SK-N-MC (cell line): ENCODE results near the gene FHIT.
"Not testable (repeated sequence)": the region's sequence is repeated elsewhere in the genome, so short reads cannot be mapped to it uniquely, and the experiment has no call there.

Experiments
- DNase-seq: peaks from one replicate; pipeline ENCODE4 v3.0.0-alpha.2; 2011; ENCODE audit warnings: low read depth, low spot score
- H3K27ac ChIP-seq: fragments of 200-600 bp; sonication (generic); 2 replicates; pipeline ENCODE4 v1.5.1; 2016; ENCODE audit warnings: mixed run types
- H3K36me3 ChIP-seq: fragments of 200-600 bp; sonication (generic); 2 replicates; pipeline ENCODE4 v1.6.1; 2017; ENCODE audit warnings: antibody characterized with exemption, low read length, mixed read lengths; ENCODE audit not compliant: insufficient read depth
- H3K4me3 ChIP-seq: fragments of 200-600 bp; sonication (generic); 2 replicates; pipeline ENCODE4 v1.5.1; 2016
- H3K9ac ChIP-seq: fragments of 200-600 bp; sonication (generic); 2 replicates; pipeline ENCODE4 v1.8.0; 2017; ENCODE audit warnings: mixed run types, mixed read lengths; ENCODE audit not compliant: insufficient read length
- H3K9me3 ChIP-seq: fragments of 200-600 bp; sonication (generic); 2 replicates; pipeline ENCODE4 v1.6.1; 2017; ENCODE audit warnings: low read depth, mild to moderate bottlenecking, antibody characterized with exemption, low read length, moderate library complexity, mixed read lengths
- EZH2 ChIP-seq: fragments of 200-600 bp; sonication (generic); IDR thresholded peaks from one replicate; pipeline ENCODE4 v1.6.1; 2017; ENCODE audit warnings: antibody characterized with exemption
- FOXP2 ChIP-seq: optimal IDR thresholded peaks from 2 replicates; pipeline ENCODE3; 2011; ENCODE audit warnings: mild to moderate bottlenecking, moderate library complexity; ENCODE audit not compliant: insufficient read depth; ENCODE audit errors: extremely low read length, control extremely low read depth
- POLR2AphosphoS5 ChIP-seq: IDR thresholded peaks from 2 replicates; pipeline ENCODE4 v1.6.1; 2012; ENCODE audit warnings: mild to moderate bottlenecking, low read depth, low read length, borderline replicate concordance

FHIT gene

DNA sequence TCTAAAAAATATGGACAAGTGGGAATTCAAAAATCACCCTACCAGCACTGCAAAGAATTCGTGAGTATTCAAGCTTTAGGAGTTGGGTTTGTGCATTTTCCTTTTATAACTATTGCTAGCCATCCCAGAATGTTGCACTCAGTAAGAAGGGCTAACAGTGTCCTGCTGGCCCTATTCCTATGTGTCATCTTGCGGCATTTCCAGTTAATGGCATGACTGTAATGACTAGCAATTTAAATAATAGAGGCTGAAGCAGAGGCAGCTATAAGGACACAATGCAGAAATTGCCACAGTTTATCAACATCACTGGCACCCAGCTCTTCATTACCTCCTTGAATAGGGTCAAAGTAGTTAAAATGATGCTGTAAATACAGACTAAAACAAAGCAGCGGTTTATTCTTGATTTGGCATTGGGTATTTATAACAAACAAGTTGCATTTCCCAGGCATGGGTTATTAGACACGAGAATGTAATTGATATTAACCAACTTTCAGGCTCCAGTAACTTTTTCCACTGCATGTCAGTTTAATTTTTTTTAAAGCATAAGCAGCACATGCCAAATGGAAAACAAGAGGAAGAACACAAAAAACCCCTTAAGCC is 177.6 kb downstream of the FHIT start:
- Histone ChIP-seq H3K4me3 (no peak overlapping the region), H3K27ac (no peak overlapping the region), H3K36me3 (no peaks in the 10 kb centered on the region), H3K9ac (no peak overlapping the region), H3K9me3 (no peaks in the 10 kb centered on the region)
- TF ChIP-seq EZH2 (no peak), POLR2AphosphoS5 (no peak), FOXP2 (no peak)
- DNase-seq, result no peak

DNA sequence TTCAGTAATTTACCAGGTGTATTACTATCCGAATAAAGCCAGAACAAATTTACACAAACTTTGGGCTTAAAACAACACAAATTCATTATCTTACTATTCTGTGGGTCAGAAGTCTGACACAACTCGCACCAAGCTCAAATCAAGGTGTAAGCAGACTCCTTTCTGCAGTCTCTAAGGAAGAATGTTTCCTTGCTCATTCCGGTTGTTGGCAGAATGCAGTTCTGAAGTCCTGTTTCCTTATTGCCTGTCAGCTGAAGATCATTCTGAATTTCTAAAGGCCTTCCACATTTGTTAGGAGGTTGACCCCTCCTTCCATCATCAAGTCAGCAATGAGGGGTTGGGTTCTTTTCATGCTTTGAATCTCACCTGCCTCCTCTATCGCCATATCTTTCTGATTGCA is 183.2 kb downstream of the FHIT start:
- Histone ChIP-seq H3K9ac (no peak overlapping the region), H3K27ac (no peak overlapping the region), H3K4me3 (no peak overlapping the region), H3K36me3 (no peaks in the 10 kb centered on the region), H3K9me3 (no peaks in the 10 kb centered on the region)
- TF ChIP-seq EZH2 (no peak), FOXP2 (no peak), POLR2AphosphoS5 (no peak)
- DNase-seq, result no peak

DNA sequence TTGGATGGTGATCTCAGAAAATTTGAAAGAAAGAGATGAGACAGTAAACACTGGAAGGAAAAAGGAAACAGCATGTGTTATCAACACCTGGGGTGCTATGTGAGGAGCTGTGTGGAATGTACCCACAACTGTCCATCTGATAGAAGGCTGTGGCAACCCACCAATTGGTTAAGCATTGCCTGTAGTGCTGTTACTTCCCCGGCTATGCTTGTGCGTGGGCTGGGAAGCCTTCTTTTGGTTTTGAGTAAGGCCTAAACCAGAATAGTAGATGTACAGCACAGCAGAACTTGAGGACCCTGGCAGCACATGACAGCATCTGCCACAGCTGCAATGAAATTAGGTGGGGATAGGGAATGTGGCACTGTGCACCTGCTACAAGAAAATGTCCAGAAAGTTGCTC is 184.5 kb downstream of the FHIT start:
- H3K9ac ChIP-seq, result no peak overlapping the region
- H3K4me3 ChIP-seq, result no peak overlapping the region
- H3K9me3 ChIP-seq, result no peaks in the 10 kb centered on the region
- DNase-seq, result no peak
- H3K36me3 ChIP-seq, result no peaks in the 10 kb centered on the region
- TF ChIP-seq FOXP2 (no peak), POLR2AphosphoS5 (no peak), EZH2 (no peak)
- H3K27ac ChIP-seq, result no peak overlapping the region

DNA sequence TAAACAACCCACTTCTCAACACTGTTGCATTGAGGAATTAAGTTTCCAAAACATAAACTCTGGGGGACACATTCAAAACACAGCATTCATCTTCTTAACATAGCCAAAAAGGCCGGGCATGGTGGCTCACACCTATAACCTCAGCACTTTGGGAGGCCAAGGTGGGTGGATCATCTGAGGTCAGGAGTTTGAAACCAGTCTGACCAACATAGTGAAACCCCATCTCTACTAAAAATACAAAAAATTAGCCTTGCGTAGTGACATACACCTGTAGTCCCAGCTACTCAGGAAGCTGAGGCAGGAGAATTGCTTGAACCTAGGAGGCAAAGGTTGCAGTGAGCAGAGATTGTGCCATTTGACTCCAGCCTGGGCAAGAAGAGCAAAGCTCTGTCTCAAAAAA is 185.0 kb downstream of the FHIT start:
- DNase-seq, H3K36me3 ChIP-seq, H3K27ac ChIP-seq, H3K4me3 ChIP-seq, H3K9ac ChIP-seq, H3K9me3 ChIP-seq: not testable (repeated sequence)

DNA sequence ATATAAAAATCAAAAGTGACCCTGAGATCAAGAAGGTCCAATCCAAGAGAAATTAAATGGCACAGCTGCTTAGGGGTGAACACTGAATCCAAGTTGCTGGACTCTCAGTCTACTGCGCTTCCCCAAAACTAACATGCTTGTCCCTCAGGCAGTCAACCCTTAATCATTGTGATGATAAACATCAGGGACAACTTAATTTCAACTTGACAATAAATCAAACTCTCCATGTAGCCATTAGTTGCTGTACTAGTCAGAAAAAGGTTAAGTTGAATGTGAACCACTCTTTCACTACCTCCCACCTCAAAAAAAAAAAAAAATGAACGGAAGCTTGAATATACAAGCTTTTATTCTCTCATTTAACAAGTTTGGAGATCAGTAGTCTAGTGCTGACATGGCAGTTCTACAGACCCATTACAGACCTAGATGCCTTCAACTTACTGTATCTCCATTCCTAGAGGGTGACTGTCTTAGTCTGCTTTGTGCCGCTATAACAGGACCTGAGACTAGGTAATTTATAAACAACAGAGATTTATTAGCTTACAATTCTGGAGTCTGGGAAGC is 185.7 kb downstream of the FHIT start:
- Histone ChIP-seq H3K27ac (no peak overlapping the region), H3K9ac (no peak overlapping the region), H3K36me3 (no peaks in the 10 kb centered on the region), H3K4me3 (no peak overlapping the region), H3K9me3 (no peaks in the 10 kb centered on the region)
- DNase-seq, result no peak
- no peak for TF ChIP-seq POLR2AphosphoS5
- TF ChIP-seq EZH2, result no peak
- no peak for TF ChIP-seq FOXP2

DNA sequence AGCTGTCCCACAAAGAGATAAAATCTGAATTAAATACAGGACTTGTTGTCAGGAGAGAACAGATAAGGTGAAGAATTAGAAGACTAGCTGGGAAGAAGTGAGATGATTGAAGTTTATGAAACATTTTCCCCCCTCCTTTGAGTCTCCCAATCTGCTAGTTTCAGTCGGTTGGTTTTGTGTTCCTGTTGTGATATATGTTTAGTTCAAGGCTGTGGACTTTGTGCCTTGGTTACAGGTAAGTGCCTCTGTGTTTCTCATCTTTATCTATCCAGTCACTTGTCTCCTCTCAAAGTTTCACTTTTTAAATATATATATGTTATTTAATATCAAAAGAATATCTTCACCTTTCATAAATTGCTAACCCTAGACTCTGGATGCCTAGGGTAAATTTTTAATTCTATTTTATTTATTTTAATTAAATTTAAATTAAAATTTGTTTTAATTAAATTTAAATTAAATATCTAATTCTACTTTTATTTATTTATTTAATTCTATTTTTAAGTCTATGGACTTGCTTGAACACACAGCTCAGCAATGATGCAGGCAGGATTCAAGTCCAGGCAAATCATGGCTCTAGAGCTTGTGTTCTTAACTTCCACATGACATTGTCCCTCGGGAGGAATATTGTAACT is 190.0 kb downstream of the FHIT start:
- H3K36me3 ChIP-seq, result no peaks in the 10 kb centered on the region
- no peak overlapping the region for H3K9ac ChIP-seq
- no peaks in the 10 kb centered on the region for H3K9me3 ChIP-seq
- no peak overlapping the region for H3K4me3 ChIP-seq
- TF ChIP-seq POLR2AphosphoS5 (no peak), EZH2 (no peak), FOXP2 (no peak)
- no peak for DNase-seq
- H3K27ac ChIP-seq, result no peak overlapping the region

DNA sequence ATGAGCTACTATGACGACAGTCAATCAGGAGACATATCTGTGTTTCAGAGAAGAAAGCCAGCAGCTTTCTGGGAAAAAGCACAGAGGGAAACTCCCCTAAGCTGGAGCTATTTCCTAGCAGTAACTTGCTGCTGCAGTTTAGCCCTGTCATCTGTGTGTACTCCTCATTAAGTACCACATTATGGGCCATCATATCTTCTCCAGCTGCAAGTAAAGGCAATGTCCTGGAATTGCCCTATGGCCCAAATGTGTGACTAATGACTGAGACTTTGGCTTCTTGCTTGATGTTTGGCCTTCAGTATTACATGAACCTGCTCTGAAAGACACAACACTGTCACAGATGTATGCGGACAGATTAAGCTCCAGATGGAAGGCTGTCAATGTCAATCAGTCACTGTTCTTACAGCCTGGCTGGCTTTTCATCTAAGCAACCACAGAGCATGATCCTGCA is 190.8 kb downstream of the FHIT start:
- no peaks in the 10 kb centered on the region for H3K9me3 ChIP-seq
- H3K27ac ChIP-seq, result no peak overlapping the region
- no peak overlapping the region for H3K9ac ChIP-seq
- DNase-seq, result no peak
- no peak for TF ChIP-seq POLR2AphosphoS5
- no peak for TF ChIP-seq EZH2
- TF ChIP-seq FOXP2, result no peak
- no peak overlapping the region for H3K4me3 ChIP-seq
- H3K36me3 ChIP-seq, result no peaks in the 10 kb centered on the region

DNA sequence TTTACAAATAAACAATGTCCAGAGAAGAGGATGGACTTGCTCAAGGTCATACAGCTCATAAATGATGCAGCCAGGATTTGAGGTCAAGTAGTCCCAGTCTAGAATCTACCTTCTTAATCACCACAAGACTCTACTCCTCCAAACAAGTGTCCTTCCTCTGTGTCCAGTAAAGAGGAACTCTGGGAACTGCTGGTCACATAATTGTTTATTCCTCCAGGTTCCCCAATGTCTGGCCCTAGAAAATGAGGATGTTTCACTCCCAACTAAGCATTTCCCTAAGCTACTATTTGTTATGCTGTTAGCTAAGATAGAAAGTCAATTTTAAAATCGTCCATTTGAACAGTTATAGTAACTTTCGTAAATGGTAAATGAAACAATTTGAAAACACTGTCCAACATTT is 192.4 kb downstream of the FHIT start:
- no peak overlapping the region for H3K27ac ChIP-seq
- no peak overlapping the region for H3K4me3 ChIP-seq
- no peak for DNase-seq
- no peaks in the 10 kb centered on the region for H3K9me3 ChIP-seq
- no peak overlapping the region for H3K9ac ChIP-seq
- TF ChIP-seq FOXP2, result no peak
- TF ChIP-seq POLR2AphosphoS5, result no peak
- TF ChIP-seq EZH2, result no peak
- H3K36me3 ChIP-seq, result no peaks in the 10 kb centered on the region

DNA sequence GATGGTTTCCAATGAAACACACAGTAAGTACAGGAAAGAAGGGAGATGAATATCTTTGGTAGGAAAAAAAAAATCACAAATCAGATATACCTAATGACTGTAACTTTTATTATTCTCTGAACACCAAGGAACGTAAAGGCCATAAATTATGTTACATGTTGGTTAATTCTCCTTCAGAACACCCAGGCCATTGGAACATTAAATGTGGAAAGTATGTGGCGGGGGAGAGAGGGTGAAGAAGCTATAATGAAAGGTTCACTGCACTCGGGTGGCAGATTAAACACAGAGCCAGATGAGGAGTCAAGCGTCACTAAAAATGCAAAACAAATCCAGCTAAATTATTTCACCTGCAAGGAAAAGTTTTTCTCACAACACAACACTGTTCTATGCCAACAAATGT is 193.8 kb downstream of the FHIT start:
- H3K27ac ChIP-seq, result no peak overlapping the region
- H3K9ac ChIP-seq, result no peak overlapping the region
- DNase-seq, result no peak
- no peaks in the 10 kb centered on the region for H3K36me3 ChIP-seq
- H3K4me3 ChIP-seq, result no peak overlapping the region
- no peaks in the 10 kb centered on the region for H3K9me3 ChIP-seq
- TF ChIP-seq EZH2, result no peak
- no peak for TF ChIP-seq FOXP2
- TF ChIP-seq POLR2AphosphoS5, result no peak
